ENCODE results near the gene FCRLB. TPM values are rescaled to one million over a fixed set of nuclear protein-coding genes. Genes with fewer than 3 reads are reported as not detected.

The FCRLB gene
- total RNA-seq, 1 experiment from 2014 or later, result not detected

- H3K9me3 Mint-ChIP-seq, result no peaks in the 10 kb centered on the region; a peak in 1 of 5 replicates
- Histone ChIP-seq H3K79me1 (ENCODE audit: insufficient read depth, low read depth, low read length, poor library complexity, severe bottlenecking) (no peaks in the 10 kb centered on the region), H3K79me2 (ENCODE audit: insufficient read depth, low read length) (no peaks in the 10 kb centered on the region), H3K4ac (ENCODE audit: low read depth, low read length) (no peak overlapping the region), H4K20me1 (ENCODE audit: control insufficient read depth, insufficient read depth, insufficient read length) (no peaks in the 10 kb centered on the region), H3K9ac (ENCODE audit: extremely low read depth, insufficient read length, low read length) (no peak overlapping the region), H3K27me3 (ENCODE audit: insufficient read depth, low read length) (no peaks in the 10 kb centered on the region; the same call in 1 of the 2 replicates), H3T11ph (ENCODE audit: low read length) (no peak overlapping the region), H4K91ac (ENCODE audit: insufficient read length, low read depth, low read length) (no peak overlapping the region), H3K23ac (ENCODE audit: insufficient read length, low read depth, low read length) (no peak overlapping the region), H4K8ac (replicated peaks; ENCODE audit: insufficient read length, low read depth, low read length) (no peak overlapping the region), H3K9me3 (ENCODE audit: control insufficient read depth, low read depth, low read length) (no peaks in the 10 kb centered on the region), H3K4me2 (ENCODE audit: insufficient read depth, insufficient read length, low read length) (no peak overlapping the region), H3K18ac (ENCODE audit: insufficient read length, low read depth, low read length) (no peak overlapping the region), H3K4me1 (ENCODE audit: insufficient read depth, low read length) (no peaks in the 10 kb centered on the region), H3K14ac (ENCODE audit: insufficient read depth, low read length) (no peak overlapping the region), H2BK20ac (ENCODE audit: low read depth, low read length, poor library complexity, severe bottlenecking) (no peak overlapping the region), H2BK15ac (ENCODE audit: low read depth, low read length) (no peak overlapping the region), H4K5ac (ENCODE audit: insufficient read length, low read depth, low read length) (no peak overlapping the region), H2AK5ac (ENCODE audit: insufficient read length, low read length) (no peak overlapping the region), H3K56ac (ENCODE audit: insufficient read length, low read depth, low read length) (no peak overlapping the region), H2BK12ac (ENCODE audit: insufficient read length, low read depth, low read length) (no peak overlapping the region), H2BK120ac (ENCODE audit: low read depth, low read length, poor library complexity, severe bottlenecking) (no peak overlapping the region), H3K27ac (ENCODE audit: insufficient read length, low read depth, low read length) (no peak overlapping the region), H2BK5ac (ENCODE audit: insufficient read length, low read length) (no peak overlapping the region), H2AFZ (ENCODE audit: low read length) (no peak overlapping the region), H3K23me2 (ENCODE audit: insufficient read length, low read depth, low read length, poor library complexity, severe bottlenecking) (no peaks in the 10 kb centered on the region)
- no CpG with 5 or more reads among the region's 1 CpG for WGBS (ENCODE audit: extremely low coverage, insufficient read length, low lambda C conversion rate)
- H3K4me3 Mint-ChIP-seq, result no peak overlapping the region
- H3K27ac Mint-ChIP-seq, result no peak overlapping the region
- H3K27me3 Mint-ChIP-seq (ENCODE audit: low read depth), result peaks cover 45% of the 10 kb centered on the region
- H3K4me1 Mint-ChIP-seq, result no peaks in the 10 kb centered on the region; a peak in 1 of 4 replicates
- H3K36me3 Mint-ChIP-seq (ENCODE audit: insufficient read depth in 1 of 3, low read depth in 3 of 3), result no peaks in the 10 kb centered on the region
- no peak for DNase-seq
- TF ChIP-seq CTCF (conservative IDR thresholded peaks at IDR 0.05), result no peak
These were observed 2.1 kb upstream of the FCRLB start for GRCh38 chr1:161719325-161719611.
